Osteoblast (primary cell): ENCODE measurements around the gene RTTN. TPM values are rescaled to one million over a fixed set of nuclear protein-coding genes. Genes with fewer than 3 reads are reported as not detected.

ENCODE experiments used
- DNase-seq: peaks from one replicate; pipeline ENCODE4 v3.0.0; 2011; ENCODE audit warnings: low spot score, mixed read lengths; ENCODE audit not compliant: insufficient read length; ENCODE audit errors: missing footprints
- H2AFZ ChIP-seq: 2 replicates; pipeline ENCODE4 v1.6.0; 2011; ENCODE audit warnings: mild to moderate bottlenecking, low read length
- H3K27ac ChIP-seq: 2 replicates; pipeline ENCODE4 v1.5.1; 2011; ENCODE audit warnings: mild to moderate bottlenecking, low read depth, low read length, moderate library complexity
- H3K27me3 ChIP-seq: 2 replicates; pipeline ENCODE4 v1.6.0; 2012; ENCODE audit warnings: mild to moderate bottlenecking, control low read depth, inconsistent platforms, low read length, moderate library complexity; ENCODE audit not compliant: insufficient read depth
- H3K36me3 ChIP-seq: 2 replicates; pipeline ENCODE4 v1.5.1; 2011; ENCODE audit warnings: mild to moderate bottlenecking, low read length, control low read depth, moderate library complexity; ENCODE audit not compliant: insufficient read depth
- H3K4me1 ChIP-seq: 2 replicates; pipeline ENCODE4 v1.5.1; 2011; ENCODE audit warnings: mild to moderate bottlenecking, low read length, control low read depth, moderate library complexity; ENCODE audit not compliant: insufficient read depth
- H3K4me2 ChIP-seq: 2 replicates; pipeline ENCODE4 v1.6.0; 2011; ENCODE audit warnings: mild to moderate bottlenecking, low read length; ENCODE audit not compliant: insufficient read depth
- H3K4me3 ChIP-seq: fragments of 200-600 bp; sonication (generic); 3 replicates; pipeline ENCODE4 v1.5.1; 2012; ENCODE audit warnings: mild to moderate bottlenecking, low read length, inconsistent platforms; ENCODE audit not compliant: insufficient read depth
- H3K79me2 ChIP-seq: 2 replicates; pipeline ENCODE4 v1.6.0; 2012; ENCODE audit warnings: mild to moderate bottlenecking, low read length, control low read depth, inconsistent platforms; ENCODE audit not compliant: insufficient read depth
- H3K9me3 ChIP-seq: 2 replicates; pipeline ENCODE4 v1.5.1; 2011; ENCODE audit warnings: low read depth, low read length, control low read depth
- H4K20me1 ChIP-seq: 2 replicates; pipeline ENCODE4 v1.6.0; 2012; ENCODE audit warnings: mild to moderate bottlenecking, low read length, control low read depth; ENCODE audit not compliant: insufficient read depth
- CTCF ChIP-seq: IDR thresholded peaks from 2 replicates; pipeline ENCODE4 v1.5.1; 2011; ENCODE audit warnings: mild to moderate bottlenecking, low read depth, low read length, moderate library complexity; ENCODE audit errors: extremely low read depth
- total RNA-seq: library from RNA; depleted of rRNA; stranded (reverse); fragments of >200 nt; gene quantifications from 2 replicates; pipeline ENCODE4 v1.2.3, GENCODE V29; 2012

RTTN gene
- total RNA-seq, 1 donor = 11.2 TPM

- Histone ChIP-seq H3K4me3 (no peak overlapping the region), H3K9me3 (no peaks in the 10 kb centered on the region), H2AFZ (no peak overlapping the region), H3K27me3 (no peaks in the 10 kb centered on the region), H3K4me2 (no peak overlapping the region), H3K79me2 (no peaks in the 10 kb centered on the region), H3K4me1 (no peaks in the 10 kb centered on the region), H4K20me1 (no peaks in the 10 kb centered on the region), H3K36me3 (no peaks in the 10 kb centered on the region), H3K27ac (no peak overlapping the region)
- no peak for DNase-seq
- no peak for TF ChIP-seq CTCF
Measured at GRCh38 chr18:69996417-69996816, 209.1 kb downstream of the RTTN start.

DNA sequence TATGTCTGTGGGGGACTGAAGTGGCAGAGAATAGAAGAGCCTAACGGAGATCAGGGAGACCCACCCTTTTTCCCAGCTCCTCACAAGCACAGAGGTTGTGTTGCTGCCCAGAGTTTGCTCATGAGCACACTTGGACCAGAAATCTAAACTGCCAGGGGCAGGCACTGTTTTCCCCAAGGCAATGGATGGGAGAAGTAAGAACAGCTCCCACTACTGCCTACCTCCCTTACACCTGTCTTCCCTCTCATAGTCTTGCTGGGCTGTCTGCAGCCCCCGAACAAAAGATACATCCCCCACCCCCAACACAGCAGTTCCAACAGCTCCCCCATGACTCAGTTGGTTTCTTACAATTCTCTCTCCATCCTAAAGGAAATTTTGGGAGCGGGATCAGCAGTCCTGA, 209.7 kb downstream of the RTTN start:
- H3K4me1 ChIP-seq = no peaks in the 10 kb centered on the region
- DNase-seq = no peak
- TF ChIP-seq CTCF = no peak
- H3K27ac ChIP-seq = no peak overlapping the region
- H2AFZ ChIP-seq = no peak overlapping the region
- no peaks in the 10 kb centered on the region for H3K9me3 ChIP-seq
- H4K20me1 ChIP-seq = no peaks in the 10 kb centered on the region
- H3K79me2 ChIP-seq = no peaks in the 10 kb centered on the region
- no peaks in the 10 kb centered on the region for H3K27me3 ChIP-seq
- no peak overlapping the region for H3K4me2 ChIP-seq
- H3K4me3 ChIP-seq = no peak overlapping the region
- no peaks in the 10 kb centered on the region for H3K36me3 ChIP-seq

GRCh38 chr18:69992776-69993175, 212.7 kb downstream of the RTTN start:
- no peak overlapping the region for H2AFZ ChIP-seq
- H3K79me2 ChIP-seq = no peaks in the 10 kb centered on the region
- H3K27me3 ChIP-seq = no peaks in the 10 kb centered on the region
- no peak overlapping the region for H3K4me2 ChIP-seq
- H3K4me1 ChIP-seq = no peaks in the 10 kb centered on the region
- no peaks in the 10 kb centered on the region for H3K9me3 ChIP-seq
- no peaks in the 10 kb centered on the region for H3K36me3 ChIP-seq
- no peak for DNase-seq
- TF ChIP-seq CTCF = no peak
- no peak overlapping the region for H3K4me3 ChIP-seq
- no peak overlapping the region for H3K27ac ChIP-seq
- no peaks in the 10 kb centered on the region for H4K20me1 ChIP-seq

DNA sequence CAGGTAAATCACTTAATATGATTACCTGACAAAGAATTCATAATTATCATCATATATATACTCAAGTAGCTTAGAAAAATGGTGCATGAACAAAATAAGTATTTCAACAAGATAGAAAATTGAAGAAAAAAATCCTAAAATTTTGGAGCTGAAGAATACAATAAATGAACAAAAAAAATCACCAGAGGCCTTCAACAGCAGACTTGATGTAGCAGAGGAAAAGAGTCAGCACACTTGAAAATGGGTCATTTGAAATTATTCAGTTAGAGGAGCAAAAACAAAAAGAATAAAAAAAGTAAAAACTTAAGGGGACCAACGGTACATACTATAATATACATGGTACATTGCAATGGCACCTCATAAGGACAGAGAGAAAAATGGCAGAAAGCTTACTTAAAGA, 217.6 kb downstream of the RTTN start:
- no peak for DNase-seq
- Histone ChIP-seq H3K4me2 (no peak overlapping the region), H3K27ac (no peak overlapping the region), H3K79me2 (no peaks in the 10 kb centered on the region), H3K4me3 (no peak overlapping the region), H3K36me3 (no peaks in the 10 kb centered on the region), H3K27me3 (no peaks in the 10 kb centered on the region), H2AFZ (no peak overlapping the region), H3K9me3 (no peaks in the 10 kb centered on the region), H3K4me1 (no peaks in the 10 kb centered on the region), H4K20me1 (no peaks in the 10 kb centered on the region)
- no peak for TF ChIP-seq CTCF
